HG02981 (cell line): ENCODE results near the gene TMEM35A.
"Not testable (repeated sequence)": the region's sequence is repeated elsewhere in the genome, so short reads cannot be mapped to it uniquely, and the experiment has no call there.

Experiments used
- ATAC-seq: cut with Tn5 transposase; IDR thresholded peaks from one replicate; pipeline ENCODE4 v1.9.1; 2021; ENCODE audit warnings: mild to moderate bottlenecking, moderate library complexity; ENCODE audit not compliant: unreplicated experiment

TMEM35A gene, protein sequence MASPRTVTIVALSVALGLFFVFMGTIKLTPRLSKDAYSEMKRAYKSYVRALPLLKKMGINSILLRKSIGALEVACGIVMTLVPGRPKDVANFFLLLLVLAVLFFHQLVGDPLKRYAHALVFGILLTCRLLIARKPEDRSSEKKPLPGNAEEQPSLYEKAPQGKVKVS

DNA sequence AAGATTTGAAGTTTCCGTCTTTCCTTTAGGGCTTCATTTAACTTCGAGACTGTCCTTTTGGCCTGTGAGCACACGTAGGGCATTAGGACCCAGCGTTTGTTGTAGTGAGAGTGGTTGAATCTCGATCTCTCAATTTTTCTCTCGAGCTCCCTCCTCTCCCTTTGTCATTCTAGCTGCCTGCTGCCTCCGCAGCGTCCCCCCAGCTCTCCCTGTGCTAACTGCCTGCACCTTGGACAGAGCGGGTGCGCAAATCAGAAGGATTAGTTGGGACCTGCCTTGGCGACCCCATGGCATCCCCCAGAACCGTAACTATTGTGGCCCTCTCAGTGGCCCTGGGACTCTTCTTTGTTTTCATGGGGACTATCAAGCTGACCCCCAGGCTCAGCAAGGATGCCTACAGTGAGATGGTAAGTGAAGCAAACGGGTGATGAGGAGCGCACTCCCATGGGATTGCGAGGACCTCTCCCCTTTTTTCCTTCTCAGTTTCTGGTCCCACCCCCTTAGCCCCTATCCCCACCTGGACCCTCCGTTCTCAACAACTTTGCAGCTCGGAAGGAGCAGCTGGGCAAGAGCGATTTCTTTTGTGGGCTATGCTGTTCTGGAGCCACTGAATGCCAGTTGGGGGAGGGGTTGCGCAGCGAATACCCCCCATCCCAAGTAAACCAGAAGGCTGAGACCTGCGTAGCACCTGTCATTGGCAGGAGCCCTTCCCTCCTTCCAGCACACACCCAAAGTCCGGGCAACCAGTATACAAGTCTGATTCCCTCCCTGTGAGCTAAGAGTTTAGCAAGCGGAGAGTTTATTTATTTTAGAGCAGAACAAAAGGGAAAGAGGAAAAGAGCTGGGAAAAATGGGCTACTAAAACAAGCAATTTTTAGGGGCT, at the start of gene TMEM35A:
TMEM35A (plus strand) TSS at position 164 of the 883 bp plus-strand sequence; CDS start at position 288, 124 bp downstream.
- no peak for ATAC-seq

DNA sequence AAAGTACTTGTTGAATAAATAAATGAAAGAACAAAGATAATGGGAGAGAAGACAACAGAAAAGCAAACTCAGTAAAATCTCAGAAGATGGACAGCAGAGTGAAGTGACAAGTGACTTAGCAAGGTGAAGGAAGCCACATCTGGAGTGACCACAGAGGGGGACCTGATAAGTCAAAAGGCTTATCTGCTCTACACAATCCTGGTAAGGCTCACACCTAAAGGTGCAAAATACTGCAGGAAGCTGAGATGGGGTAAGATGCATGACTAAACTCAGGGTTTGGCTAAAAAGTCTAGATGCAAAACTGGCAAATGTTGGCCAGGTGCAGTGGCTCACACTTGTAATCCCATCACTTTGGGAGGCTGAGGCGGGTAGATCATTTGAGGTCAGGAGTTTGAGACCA, 49.0 kb upstream of the TMEM35A start:
- ATAC-seq = no peak

DNA sequence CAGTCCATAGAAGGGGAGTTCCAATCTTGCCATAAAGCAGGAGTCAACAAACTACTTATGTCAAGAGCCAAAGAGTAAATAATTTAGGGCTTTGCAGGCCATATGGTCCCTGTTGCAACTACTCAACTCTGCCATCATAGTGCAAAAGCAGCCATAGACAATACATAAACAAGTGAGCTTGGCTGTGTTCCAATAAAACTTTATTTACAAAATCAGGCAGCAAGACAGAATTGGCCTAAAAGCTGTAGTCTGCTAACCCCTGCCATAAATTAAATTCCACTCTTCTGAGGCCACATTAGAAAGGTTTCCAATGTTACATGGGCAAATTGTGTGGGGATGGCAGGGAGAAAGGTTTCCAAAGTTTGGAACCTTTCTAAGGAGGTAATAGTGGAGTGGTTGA, 41.4 kb upstream of the TMEM35A start:
- no peak for ATAC-seq

GRCh38 chrX:101040197-101040596, 38.5 kb upstream of the TMEM35A start:
- ATAC-seq = no peak

DNA sequence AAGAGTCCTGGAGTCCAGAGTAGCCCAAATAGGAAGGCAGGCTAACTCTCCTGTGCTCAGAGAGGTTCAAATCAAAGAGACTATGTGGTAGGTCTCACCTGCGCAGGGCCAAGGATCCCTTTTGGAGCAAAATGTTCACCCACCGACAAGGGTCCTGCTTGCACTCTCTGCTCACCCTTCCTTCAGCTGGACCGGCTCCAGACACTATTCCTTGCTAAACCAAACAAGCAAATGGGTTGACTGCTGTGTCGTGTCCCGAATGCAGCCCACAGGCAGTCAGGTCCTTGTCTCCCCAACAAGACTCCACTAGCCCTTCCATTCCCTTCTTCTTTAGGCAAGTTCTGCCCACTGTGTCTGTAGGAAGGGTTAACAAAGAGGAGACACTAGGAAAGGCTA, 27.5 kb upstream of the TMEM35A start:
- no peak for ATAC-seq

DNA sequence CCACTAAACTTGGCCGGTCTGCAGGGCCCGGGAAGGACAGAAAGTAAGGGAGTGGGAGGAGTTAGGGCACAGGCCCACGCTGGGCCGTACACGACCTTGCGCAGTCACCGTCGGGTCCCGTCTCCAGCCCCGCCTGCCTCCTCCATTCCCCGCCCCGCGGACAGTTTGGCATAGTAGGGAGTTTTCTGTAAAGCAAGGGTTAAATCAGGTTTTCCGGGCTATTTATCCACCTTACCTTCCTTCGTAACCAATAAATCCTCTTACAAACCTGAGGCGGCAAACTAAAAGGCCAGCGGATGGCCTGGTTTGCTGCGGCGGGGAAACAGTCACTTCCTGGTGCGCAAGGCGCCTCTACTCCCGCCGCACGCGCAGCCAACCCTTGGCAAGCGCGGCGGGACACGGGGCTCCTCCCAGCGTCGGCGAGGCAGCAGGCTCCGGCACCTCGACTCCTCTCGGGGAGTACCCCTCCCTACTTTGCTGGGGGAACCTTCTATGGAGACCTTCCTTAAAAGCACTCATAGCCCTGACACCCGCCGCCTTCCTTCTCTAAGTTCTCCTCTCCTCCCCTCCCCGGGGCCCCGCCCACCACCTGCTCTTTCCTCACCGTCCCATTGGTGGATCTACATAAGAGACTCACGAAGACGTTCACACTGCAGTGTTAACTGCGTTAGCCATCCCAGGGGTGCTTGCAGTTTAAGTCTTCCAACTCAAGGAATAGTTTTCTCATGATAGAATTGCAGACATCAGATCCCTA, 27.0 kb upstream of the TMEM35A start, which contains the start of gene TRMT2B:
TRMT2B (minus strand) TSS at position 563 of the 754 bp plus-strand sequence. CDS start 9,822 bp downstream, outside the sequence.
- peak; percentile 93 for ATAC-seq

GRCh38 chrX:101056551-101056950, 22.1 kb upstream of the TMEM35A start:
- ATAC-seq = not testable (repeated sequence)

DNA sequence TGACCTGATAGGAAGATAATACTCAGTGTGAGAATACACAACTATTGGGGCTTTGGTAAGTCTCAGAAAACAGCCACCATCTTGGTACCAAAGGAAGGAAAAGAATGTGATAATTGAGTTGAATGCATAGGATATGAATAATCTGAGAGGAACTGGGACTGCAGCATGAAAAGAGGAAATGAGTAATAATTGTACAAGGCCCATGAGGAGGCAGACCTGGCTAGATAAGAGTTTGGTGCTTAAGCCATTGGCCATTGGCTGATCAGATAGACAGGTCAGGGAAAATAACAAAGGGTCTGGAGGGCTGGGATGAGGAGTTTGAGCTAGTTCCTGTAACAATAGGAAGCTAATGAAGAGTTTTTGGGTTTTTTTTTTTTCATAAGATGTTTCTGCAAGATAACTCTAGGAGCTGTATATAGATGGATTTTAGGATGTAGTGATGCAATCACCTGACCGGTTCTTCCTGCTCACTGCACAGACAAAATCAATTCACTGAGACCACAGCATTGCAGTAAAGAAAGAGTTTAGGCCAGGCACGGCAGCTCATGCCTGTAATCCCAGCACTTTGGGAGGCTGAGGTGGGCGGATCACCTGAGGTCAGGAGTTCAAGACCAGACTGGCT, 21.5 kb upstream of the TMEM35A start:
- ATAC-seq = peak; percentile 87

- no peak for ATAC-seq
Measured at GRCh38 chrX:101062176-101062575, 16.5 kb upstream of the TMEM35A start.

- ATAC-seq = no peak
Measured at GRCh38 chrX:101071582-101071981, 7.1 kb upstream of the TMEM35A start.

DNA sequence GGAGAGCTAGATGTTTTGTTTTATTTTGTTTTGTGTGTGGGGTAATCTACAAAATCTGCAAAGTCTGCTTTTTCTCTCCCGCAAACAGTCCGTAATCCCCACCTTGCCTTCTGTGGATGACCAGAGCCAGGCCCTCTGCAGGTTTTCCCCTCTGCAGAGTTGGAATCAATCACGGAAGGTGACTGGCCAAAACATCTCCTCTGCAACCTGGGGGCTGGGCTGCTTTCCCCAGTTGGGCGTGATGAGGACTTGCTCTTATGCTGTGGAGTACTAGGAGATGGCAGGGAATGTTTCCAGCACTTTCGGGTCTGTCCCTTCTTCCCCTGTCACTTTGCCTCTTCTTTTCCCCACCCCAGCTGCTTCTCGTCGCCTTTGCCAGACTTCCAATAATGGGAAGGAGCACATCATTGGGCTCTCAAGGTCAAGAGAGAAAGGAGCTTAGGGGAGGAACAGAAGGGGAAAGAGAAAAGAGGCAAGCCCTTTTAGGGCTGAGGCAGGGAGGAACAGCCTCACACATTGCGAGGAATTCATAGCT, 1.1 kb downstream of the TMEM35A start:
- ATAC-seq = no peak

GRCh38 chrX:101080326-101081124, 1.8 kb downstream of the TMEM35A start:
- ATAC-seq = no peak

DNA sequence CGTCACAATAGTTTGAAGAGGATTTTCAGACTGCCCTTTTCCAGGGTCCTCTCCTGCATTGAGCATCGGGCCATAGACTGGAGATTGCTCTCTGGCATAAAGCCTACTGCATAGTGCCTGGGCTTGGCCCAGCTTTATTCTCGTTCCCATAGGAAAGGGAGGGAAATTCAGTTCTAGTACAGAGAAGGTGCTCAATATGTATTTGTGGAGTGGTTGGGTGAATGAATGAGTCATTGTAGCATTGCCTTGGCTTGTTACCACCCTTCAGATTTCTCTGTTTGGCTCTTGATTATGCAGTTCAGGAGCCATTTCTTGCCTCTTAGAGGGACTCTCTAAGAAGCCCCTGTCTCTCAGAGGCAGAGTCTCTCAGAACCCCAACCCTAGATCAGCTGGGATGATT, 2.6 kb downstream of the TMEM35A start:
- no peak for ATAC-seq

DNA sequence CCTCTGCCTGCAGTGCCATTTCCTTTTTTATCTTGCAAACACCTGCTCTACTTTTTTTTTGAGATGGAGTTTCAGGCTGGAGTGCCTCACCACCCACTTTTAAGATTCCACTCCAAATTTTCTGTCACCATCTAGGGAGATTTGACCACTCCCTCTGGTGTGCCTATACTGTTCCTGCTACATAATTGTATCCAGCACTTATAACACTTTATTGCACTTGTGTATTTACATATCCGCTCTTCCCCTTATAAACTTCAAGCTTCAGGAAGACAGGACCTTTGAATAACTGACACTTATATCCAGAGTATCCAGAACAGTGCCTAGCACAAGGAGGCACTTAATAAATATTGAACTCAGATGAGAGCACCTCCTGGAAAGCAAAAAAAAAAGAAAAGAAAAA, 13.1 kb downstream of the TMEM35A start:
- ATAC-seq = no peak

DNA sequence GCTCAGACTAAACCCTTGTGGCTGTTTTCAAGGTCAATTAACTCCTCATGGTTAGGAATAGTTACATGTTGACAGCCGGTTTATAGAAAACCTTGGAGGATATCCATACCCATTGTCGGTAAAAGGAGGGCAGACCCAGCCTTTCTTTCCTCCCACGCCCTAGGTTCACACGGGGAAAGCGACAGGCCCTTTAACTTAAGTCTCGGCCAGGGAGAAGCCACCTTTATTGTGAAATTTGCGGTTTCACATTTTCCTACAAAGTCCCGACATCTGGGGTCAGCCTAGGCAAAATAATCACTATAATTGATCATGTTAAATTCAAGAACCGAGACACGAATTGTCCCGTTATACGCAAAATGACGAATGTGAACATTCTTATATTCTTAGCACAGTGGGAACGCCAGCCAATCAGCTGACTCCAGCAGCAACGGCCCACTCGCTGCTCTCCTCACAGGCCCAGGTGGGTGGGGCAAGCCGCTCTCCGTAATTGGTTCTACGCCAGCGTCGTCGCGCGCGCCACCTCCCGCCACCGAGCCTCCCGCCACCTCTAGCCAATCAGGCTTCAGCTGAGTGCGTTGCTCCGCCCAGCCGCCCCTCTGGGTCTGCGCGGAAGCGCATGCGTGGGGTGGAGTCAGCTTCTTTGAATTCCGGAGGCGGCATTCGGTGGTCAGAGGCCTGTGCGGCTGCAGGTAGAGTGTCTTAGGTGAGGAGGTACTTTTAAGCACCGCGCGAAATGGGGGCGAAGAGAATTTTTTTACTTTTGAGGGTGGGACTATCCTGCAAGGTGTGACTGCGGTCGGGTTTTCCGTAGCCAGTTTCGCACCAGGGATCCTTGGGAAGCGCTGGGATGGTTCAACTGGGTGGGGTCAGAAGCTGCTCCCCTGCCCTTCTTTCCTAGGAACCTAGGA, 19.1 kb downstream of the TMEM35A start, which contains the start of gene CENPI:
CENPI (plus strand) TSS at position 659 of the 908 bp plus-strand sequence. CDS start 2,867 bp downstream, outside the sequence.
- ATAC-seq = peak; percentile 100

DNA sequence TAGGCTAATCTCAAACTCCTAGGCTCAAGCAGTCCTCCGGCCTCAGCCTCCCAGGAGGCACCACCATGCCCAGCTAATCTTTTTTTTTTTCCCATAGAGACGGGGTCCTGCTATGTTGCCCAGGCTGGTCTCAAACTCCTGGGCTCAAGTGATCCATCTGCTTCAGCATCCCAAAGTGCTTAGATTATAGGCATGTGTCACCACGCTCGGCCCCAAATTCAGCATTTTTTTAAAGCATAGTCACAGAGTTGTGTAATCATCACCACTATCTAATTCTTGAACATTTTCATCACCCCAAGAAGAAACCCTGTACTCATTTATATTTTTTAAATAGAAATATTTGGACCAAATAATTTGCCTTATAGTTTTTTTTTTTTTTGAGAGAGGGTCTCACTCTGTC, 29.6 kb downstream of the TMEM35A start:
- no peak for ATAC-seq

DNA sequence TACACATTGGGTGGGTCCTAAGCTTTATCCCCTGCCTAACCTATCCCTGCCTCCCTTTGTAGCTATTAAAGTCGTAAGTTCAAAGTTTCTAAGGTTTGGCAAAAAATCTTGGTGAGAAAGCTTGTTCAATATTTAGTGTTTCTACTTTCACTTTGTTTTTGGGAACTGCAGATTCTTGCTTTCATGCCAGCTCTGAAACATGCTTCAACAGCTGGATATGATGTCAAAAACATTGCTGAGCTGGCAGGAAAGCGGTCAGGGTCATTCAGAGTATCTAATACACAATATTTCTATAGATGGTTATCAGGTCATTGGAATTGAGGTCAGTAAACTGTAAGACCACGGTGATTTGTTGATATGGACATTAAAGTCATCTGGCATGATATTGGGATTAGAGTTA, 39.0 kb downstream of the TMEM35A start:
- no peak for ATAC-seq

GRCh38 chrX:101136235-101136634, 57.6 kb downstream of the TMEM35A start:
- no peak for ATAC-seq
